G401.6 (cell line): Measurements from ENCODE around the gene MLNR.

Source experiments
- FAIRE-seq: peaks from 2 replicates; lab custom pipeline; 2012; peaks lifted over from hg19 to GRCh38; lab: Jason Lieb, UNC

Gene MLNR

GRCh38 chr13:49226613-49227012 lies 6.5 kb downstream of the MLNR start:
- FAIRE-seq = no peak

DNA sequence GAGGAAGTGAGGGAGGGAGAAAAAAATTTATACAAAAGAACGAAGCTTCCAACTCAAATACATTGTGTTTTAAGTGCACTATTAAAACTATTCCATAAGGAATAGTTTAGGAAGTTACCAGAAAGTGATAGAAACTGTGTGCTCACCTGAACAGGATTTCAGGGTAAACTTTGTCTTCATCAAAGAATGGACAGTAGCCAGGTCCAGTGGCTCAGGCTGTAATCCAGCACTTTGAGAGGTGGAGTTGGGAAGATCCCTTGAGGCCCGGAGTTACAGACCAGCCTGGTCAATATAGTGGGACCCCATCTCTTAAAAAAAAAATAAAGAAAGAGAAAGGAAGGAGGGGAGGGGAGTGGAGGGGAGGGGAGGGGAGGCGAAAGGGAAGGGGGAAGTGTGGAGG lies 14.6 kb downstream of the MLNR start:
- FAIRE-seq = no peak

DNA sequence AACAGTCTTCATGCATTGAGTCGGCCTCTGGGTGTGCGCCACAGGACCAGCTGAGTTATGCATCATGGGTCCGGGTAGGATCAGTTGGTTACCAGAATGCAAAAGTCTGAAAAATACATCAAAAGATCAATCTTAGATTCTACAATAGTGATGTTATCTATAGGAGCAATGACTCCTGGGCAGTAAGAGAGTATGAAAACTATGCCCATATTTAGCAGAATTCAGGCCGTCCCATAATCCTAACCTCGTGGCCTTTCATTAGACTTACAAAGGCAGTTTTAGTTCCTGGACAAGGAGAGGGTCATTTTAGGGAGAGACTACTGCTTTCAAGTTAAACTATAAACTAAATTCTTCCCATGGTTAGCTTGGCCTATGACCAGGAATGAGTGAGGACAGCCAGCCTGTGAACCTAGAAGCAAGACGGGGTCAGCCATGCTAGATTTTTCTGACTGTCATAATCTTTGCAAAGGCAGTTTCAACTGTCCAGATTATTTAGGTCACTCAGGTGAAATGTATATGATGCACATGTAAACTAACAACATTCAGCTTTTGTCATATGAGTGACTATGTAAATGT lies 15.8 kb downstream of the MLNR start:
- FAIRE-seq = no peak

DNA sequence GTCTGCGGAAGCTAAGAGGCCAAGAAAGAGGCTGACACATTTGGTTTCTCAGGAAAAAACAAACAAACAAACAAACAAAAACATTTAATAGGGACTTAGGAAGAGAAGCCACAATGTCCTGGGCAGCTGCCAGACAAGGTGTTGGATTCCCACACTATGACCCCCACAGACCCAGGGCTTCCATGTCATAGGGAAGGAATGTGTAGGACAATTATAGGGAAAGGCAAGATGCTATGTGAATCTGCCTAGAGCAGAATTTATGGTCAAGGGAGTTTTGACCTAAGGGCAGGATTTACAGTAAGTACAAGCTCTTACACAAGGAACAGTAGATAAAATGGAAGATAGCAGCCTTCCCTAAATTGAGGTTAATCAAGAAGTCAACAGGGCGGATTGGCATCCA lies 18.5 kb downstream of the MLNR start:
- FAIRE-seq = no peak

DNA sequence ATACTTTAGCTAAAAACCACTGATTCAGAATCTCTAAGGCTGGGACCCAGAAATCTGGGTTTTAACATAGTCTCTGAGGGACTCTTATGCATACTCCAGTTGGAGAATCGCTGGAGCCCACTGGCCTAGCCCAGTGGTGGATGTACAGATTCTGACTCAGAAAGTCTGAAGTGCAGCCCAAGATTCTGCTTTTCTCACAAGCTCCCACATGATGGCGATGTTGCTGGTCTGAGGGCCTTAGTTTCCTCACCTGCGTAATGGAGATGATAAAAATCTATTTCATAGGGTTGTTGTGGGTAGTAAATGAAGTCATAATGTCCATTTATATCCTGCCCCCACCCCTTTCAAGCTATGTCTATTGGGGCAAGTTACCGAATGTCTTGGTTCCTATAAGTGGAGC lies 19.9 kb downstream of the MLNR start:
- FAIRE-seq = peak; percentile 48

GRCh38 chr13:49241296-49241695 lies 21.2 kb downstream of the MLNR start:
- no peak for FAIRE-seq

- no peak for FAIRE-seq
These were observed 25.0 kb downstream of the MLNR start for GRCh38 chr13:49245101-49245500.

DNA sequence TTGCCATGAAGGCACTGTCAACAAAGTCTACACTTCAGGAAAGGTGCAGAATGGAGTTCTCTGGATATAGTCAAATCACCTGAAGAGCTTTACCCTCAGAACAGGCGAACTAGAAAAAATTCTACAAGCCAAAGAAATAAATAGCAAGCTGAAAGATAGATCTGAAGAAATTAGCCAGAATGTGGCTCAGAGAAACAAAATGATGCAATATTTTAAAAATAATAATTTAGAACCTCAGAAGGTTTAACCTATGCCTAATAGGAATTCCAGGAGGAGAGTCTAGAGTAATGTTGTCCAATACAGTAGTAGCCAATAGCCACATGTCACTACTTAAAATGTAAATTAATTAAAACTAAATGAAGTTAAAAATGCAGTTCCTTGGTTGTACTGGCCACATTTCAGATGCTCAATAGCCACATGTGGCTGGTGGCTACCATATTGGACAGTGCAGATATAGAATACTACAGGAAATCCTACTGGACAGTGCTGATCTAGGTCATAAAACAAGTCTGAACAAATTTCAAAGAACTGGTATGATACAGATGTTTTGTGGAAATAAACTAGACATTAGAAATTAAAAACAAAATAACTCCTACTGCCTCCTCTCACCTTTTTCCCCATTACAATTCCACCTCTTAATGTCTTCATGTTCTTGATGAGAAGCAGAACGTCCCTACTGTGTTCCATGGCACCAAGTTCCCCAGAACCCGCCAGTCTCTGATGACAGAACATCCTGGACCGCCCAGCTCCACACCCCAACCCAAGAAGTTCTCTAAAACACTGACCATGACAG lies 26.9 kb downstream of the MLNR start:
- FAIRE-seq = no peak

- peak; percentile 95 for FAIRE-seq
These were observed 27.8 kb downstream of the MLNR start, which contains the start of gene CDADC1 for GRCh38 chr13:49247643-49248621. TSS of gene CDADC1 (plus strand) at chr13:49247925. CDS start at chr13:49248038, 113 bp downstream.

- FAIRE-seq = peak; percentile 60
These were observed 28.5 kb downstream of the MLNR start for GRCh38 chr13:49248622-49249002.

DNA sequence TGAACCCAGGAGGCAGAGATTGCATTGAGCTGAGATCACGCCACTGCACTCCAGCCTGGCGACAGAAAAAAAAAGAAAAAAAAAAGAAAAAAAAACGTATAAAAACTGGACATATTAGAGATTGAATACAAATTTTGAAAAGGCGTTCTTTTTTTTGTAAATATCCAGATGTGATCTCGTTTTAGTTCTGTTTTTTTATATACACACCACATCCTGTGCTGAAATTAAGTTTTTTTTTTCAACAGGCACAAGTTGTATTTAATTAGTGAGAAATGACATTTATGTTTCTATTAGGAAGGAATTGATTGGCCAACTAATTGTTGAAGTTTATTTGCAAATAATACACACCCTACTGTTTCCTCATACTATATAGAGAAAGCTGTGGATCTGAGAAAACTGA lies 31.2 kb downstream of the MLNR start:
- FAIRE-seq = no peak

- no peak for FAIRE-seq
These were observed 33.2 kb downstream of the MLNR start for GRCh38 chr13:49253310-49253709.

DNA sequence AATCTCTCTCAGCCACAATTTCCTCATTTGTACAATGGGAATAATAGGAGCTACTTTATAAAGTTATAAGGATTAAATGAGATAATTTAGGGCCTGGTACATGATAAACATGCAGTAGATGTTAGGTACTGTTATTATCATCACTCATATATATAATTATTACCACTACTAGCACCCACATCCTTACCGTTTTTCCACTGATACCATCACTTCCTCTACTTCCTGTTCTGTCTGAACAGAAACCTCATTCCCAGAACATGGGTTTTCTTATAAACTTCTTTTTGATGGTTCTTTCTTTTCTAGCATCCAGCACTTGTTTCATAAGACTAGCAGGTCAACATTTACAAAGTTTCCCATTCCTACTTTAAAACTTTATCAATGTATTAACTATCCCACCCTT lies 33.9 kb downstream of the MLNR start:
- FAIRE-seq = no peak

- FAIRE-seq = no peak
These were observed 36.7 kb downstream of the MLNR start for GRCh38 chr13:49256841-49257240.

- no peak for FAIRE-seq
These were observed 38.1 kb downstream of the MLNR start for GRCh38 chr13:49258089-49258796.

- FAIRE-seq = no peak
These were observed 39.4 kb downstream of the MLNR start for GRCh38 chr13:49259586-49259985.

- no peak for FAIRE-seq
These were observed 42.5 kb downstream of the MLNR start for GRCh38 chr13:49262634-49263033.

- FAIRE-seq = no peak
These were observed 45.7 kb downstream of the MLNR start for GRCh38 chr13:49265822-49266221.

GRCh38 chr13:49271264-49271663 lies 51.1 kb downstream of the MLNR start:
- no peak for FAIRE-seq
